SU-DHL-6 (cell line): ENCODE results near the gene GP1BB.

Source experiments
- CTCF ChIP-seq: fragments of 200-600 bp; sonication (generic); IDR thresholded peaks from one replicate; pipeline ENCODE4 v1.5.1; 2017; ENCODE audit warnings: antibody characterized with exemption, mild to moderate bottlenecking, low read length, moderate library complexity; ENCODE audit not compliant: insufficient read depth, poor library complexity, severe bottlenecking
- EZH2phosphoT487 ChIP-seq: fragments of 200-600 bp; sonication (generic), shearing (Covaris generic); conservative IDR thresholded peaks from 2 replicates; pipeline ENCODE4 v1.6.1; 2018; ENCODE audit warnings: mild to moderate bottlenecking, antibody characterized with exemption, low read length, moderate library complexity, mixed read lengths

GRCh38 chr22:19748991-19749664 is 25.8 kb downstream of the GP1BB start:
- TF ChIP-seq CTCF (no peak), EZH2phosphoT487 (no peak)
